Subcutaneous preadipocyte (primary cell): ENCODE measurements around the gene SLC6A3. TPM values are rescaled to one million over a fixed set of nuclear protein-coding genes. Genes with fewer than 3 reads are reported as not detected.

Experiments used
- total RNA-seq: library from RNA; depleted of rRNA; stranded (reverse); fragments of >200 nt; gene quantifications from 2 replicates; pipeline ENCODE4 v1.2.3, GENCODE V29; 2012

Gene SLC6A3
- under 0.01 TPM in 1 of 2 replicates, not detected in the other for total RNA-seq

GRCh38 chr5:1445313-1445688 lies at the start of gene SLC6A3:
Gene SLC6A3 (minus strand): TSS chr5:1445440. CDS start chr5:1443197, 2,243 bp downstream.

DNA sequence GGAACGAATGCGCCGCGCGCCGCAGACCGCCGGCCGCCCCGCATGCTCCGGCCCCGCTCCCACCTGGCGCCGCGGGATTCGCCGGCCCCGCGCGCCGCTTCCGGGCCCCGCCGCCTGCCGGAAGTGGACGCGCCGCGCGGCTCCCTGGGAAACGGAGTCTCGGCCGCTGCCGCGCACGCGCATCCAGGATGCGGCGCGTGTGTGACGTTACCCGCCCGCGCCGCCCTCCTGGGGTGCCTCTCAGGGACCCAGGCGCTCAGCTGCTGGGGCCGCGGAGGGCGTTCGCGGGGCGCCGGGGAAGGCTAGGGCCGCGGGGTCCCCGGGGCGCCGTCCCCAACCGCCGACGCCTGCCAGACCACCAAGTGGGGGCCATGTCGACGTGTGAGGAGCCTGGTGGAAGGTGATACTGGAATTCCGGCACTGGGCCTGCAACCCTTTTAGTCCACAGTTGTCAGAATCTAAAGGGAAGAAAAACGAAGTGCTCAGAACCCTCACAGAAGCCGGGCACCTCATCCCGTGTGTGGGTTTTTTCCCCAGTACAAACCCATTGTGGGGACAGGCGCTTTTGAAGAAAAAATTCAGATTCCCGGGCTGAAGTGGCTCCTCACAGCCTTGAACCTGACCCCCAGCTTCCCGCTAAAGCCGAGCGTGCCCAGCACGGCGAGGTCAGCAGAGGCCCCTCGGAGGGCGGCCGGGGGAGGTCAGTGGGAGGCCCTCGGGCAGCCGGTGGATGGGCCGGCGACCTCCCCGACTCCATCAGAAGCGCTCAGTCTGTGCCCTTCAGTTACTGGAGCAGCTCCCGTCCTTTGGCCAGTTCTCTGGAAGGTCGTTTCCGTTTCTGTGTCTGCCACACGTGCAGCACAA lies 100.0 kb downstream of the SLC6A3 start, which contains the start of gene CLPTM1L:
CLPTM1L (minus strand) TSS at position 125 of the 864 bp plus-strand sequence. CDS start 258 bp downstream, outside the sequence.

Other genes with a start within 250 kb of the SLC6A3 start
- gene SLC6A19, start 243.8 kb downstream of the SLC6A3 start, total RNA-seq: not detected in 2 replicates
- not detected in 2 replicates for gene SLC6A18, start 220.1 kb downstream of the SLC6A3 start, total RNA-seq
- not detected in 2 replicates for gene TERT, start 150.4 kb downstream of the SLC6A3 start, total RNA-seq
- 141 and 179 TPM in 2 replicates for gene CLPTM1L, start 100.3 kb downstream of the SLC6A3 start, total RNA-seq
- 44.1 and 55.5 TPM in 2 replicates for gene LPCAT1, start 78.5 kb upstream of the SLC6A3 start, total RNA-seq